HS-27A (cell line): ENCODE measurements around the gene RHOBTB3.
"Not testable (repeated sequence)": the region's sequence is repeated elsewhere in the genome, so short reads cannot be mapped to it uniquely, and the experiment has no call there.

Experiments
- DNase-seq: peaks from one replicate; pipeline ENCODE4 v3.0.0-alpha.2; 2012; ENCODE audit warnings: low read depth, missing footprints

Gene RHOBTB3

GRCh38 chr5:95821110-95822021, 90.2 kb downstream of the RHOBTB3 start:
- DNase-seq, result no peak

GRCh38 chr5:95822043-95822541, 91.0 kb downstream of the RHOBTB3 start:
- no peak for DNase-seq

GRCh38 chr5:95822542-95823181, 91.5 kb downstream of the RHOBTB3 start, which contains the start of gene GLRX:
TSS of gene GLRX (minus strand) at chr5:95822726. CDS start at chr5:95822662, 64 bp downstream.
- peak; percentile 61 for DNase-seq

- no peak for DNase-seq
Measured at GRCh38 chr5:95823218-95823737, 92.1 kb downstream of the RHOBTB3 start.

GRCh38 chr5:95823738-95824609, 92.8 kb downstream of the RHOBTB3 start:
- DNase-seq, result peak; percentile 66

- no peak for DNase-seq
Measured at GRCh38 chr5:95824747-95825146, 93.6 kb downstream of the RHOBTB3 start.

- DNase-seq, result no peak
Measured at GRCh38 chr5:95825495-95825894, 94.4 kb downstream of the RHOBTB3 start.

GRCh38 chr5:95826949-95827891, 96.1 kb downstream of the RHOBTB3 start:
- DNase-seq, result no peak

- no peak for DNase-seq
Measured at GRCh38 chr5:95827892-95828246, 96.7 kb downstream of the RHOBTB3 start.

- no peak for DNase-seq
Measured at GRCh38 chr5:95830226-95830625, 99.1 kb downstream of the RHOBTB3 start.

GRCh38 chr5:95832664-95833063, 101.5 kb downstream of the RHOBTB3 start:
- no peak for DNase-seq

- DNase-seq, result no peak
Measured at GRCh38 chr5:95835682-95836385, 104.7 kb downstream of the RHOBTB3 start.

- DNase-seq, result no peak
Measured at GRCh38 chr5:95836544-95836943, 105.4 kb downstream of the RHOBTB3 start.

- DNase-seq, result not testable (repeated sequence)
Measured at GRCh38 chr5:95836971-95837370, 105.8 kb downstream of the RHOBTB3 start.

GRCh38 chr5:95837492-95837891, 106.4 kb downstream of the RHOBTB3 start:
- DNase-seq, result no peak

GRCh38 chr5:95838001-95838520, 106.9 kb downstream of the RHOBTB3 start:
- no peak for DNase-seq

- DNase-seq, result no peak
Measured at GRCh38 chr5:95838556-95838955, 107.4 kb downstream of the RHOBTB3 start.

GRCh38 chr5:95839658-95840057, 108.5 kb downstream of the RHOBTB3 start:
- DNase-seq, result no peak

GRCh38 chr5:95840956-95841705, 110.0 kb downstream of the RHOBTB3 start:
- no peak for DNase-seq
